ENCODE results near the gene UTS2.
A peak's percentile ranks its signal among the peaks of the same experiment; 100 is the strongest.

The UTS2 gene

DNA sequence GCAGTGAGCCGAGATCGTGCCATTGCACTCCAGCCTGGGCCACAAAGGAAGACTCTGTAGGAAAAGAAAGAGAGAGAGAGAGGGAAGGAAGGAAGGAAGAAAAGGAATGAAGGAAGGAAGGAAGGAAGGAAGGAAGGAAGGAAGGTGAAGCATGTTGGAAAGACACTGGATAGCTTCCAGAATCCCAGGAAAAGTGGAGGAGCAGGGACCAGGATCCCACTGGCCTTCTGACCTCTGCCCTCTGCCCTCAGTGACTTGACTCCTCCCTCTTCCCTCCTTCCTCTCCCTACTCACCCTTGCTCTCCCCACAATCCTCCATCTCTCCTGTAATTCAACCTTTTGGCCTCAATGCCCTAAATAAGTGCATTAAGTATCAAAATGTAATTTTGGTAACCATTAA lies 4.1 kb upstream of the UTS2 start:
- no CpG with 5 or more reads among the region's 2 CpGs for WGBS, 2 donors (ENCODE audit: extremely low coverage in 2 of 2, insufficient read length in 2 of 2, insufficient replicate concordance in 1 of 2)
- Histone ChIP-seq H2AK5ac (ENCODE audit: low read depth, low read length) (no peak overlapping the region), H3K79me1 (ENCODE audit: low read depth, low read length) (no peaks in the 10 kb centered on the region), H3K18ac (ENCODE audit: low read length) (no peak overlapping the region), H3K4me1 (ENCODE audit: control insufficient read depth in 2 of 2, insufficient read depth in 1 of 2, low read depth in 1 of 2, low read length in 2 of 2) (no peaks in the 10 kb centered on the region), H3K36me3 (replicated peaks in 1 of 2; ENCODE audit: control insufficient read depth in 2 of 2, insufficient read depth in 2 of 2, low read length in 2 of 2) (no peaks in the 10 kb centered on the region), H3K14ac (ENCODE audit: low read length) (no peak overlapping the region), H3K23ac (ENCODE audit: low read depth, low read length, poor library complexity) (no peak overlapping the region), H2BK15ac (ENCODE audit: low read length) (no peak overlapping the region), H2AFZ (ENCODE audit: low read length) (no peak overlapping the region), H3K27me3 (ENCODE audit: control insufficient read depth in 3 of 3, insufficient read depth in 3 of 3, low read depth in 1 of 3, low read length in 3 of 3) (no peaks in the 10 kb centered on the region), H3K9ac (ENCODE audit: low read depth, low read length, poor library complexity) (no peak overlapping the region), H3K9me3 (replicated peaks in 1 of 2; ENCODE audit: control insufficient read depth in 2 of 2, insufficient read depth in 1 of 2, low read depth in 1 of 2, low read length in 2 of 2) (no peaks in the 10 kb centered on the region), H4K8ac (ENCODE audit: low read depth, low read length) (no peak overlapping the region), H3K4me3 (ENCODE audit: low read length in 2 of 2) (no peak overlapping the region), H3K4ac (ENCODE audit: low read length) (no peak overlapping the region), H2BK5ac (ENCODE audit: low read length) (no peak overlapping the region), H3K4me2 (ENCODE audit: insufficient read depth, low read length, poor library complexity, severe bottlenecking) (no peak overlapping the region), H4K91ac (ENCODE audit: low read depth, low read length, poor library complexity) (no peak overlapping the region), H3K27ac (replicated peaks; ENCODE audit: low read length) (no peak overlapping the region), H2BK12ac (ENCODE audit: low read length) (no peak overlapping the region), H2BK120ac (ENCODE audit: low read depth, low read length) (no peak overlapping the region)
- no peak for DNase-seq (ENCODE audit: low spot score)

- Histone ChIP-seq H4K91ac (ENCODE audit: low read depth, low read length, poor library complexity) (no peak overlapping the region), H3K4ac (ENCODE audit: low read length) (no peak overlapping the region), H4K8ac (ENCODE audit: low read depth, low read length) (no peak overlapping the region), H3K79me1 (ENCODE audit: low read depth, low read length) (no peaks in the 10 kb centered on the region), H3K4me2 (ENCODE audit: insufficient read depth, low read length, poor library complexity, severe bottlenecking) (no peak overlapping the region), H3K18ac (ENCODE audit: low read length) (no peak overlapping the region), H3K27ac (replicated peaks; ENCODE audit: low read length) (no peak overlapping the region), H3K23ac (ENCODE audit: low read depth, low read length, poor library complexity) (no peak overlapping the region), H3K9ac (ENCODE audit: low read depth, low read length, poor library complexity) (no peak overlapping the region), H3K36me3 (replicated peaks in 1 of 2; ENCODE audit: control insufficient read depth in 2 of 2, insufficient read depth in 2 of 2, low read length in 2 of 2) (no peaks in the 10 kb centered on the region), H3K4me1 (ENCODE audit: control insufficient read depth in 2 of 2, insufficient read depth in 1 of 2, low read depth in 1 of 2, low read length in 2 of 2) (no peaks in the 10 kb centered on the region), H2AFZ (ENCODE audit: low read length) (peak overlapping the region; percentile 13), H3K27me3 (ENCODE audit: control insufficient read depth in 3 of 3, insufficient read depth in 3 of 3, low read depth in 1 of 3, low read length in 3 of 3) (no peaks in the 10 kb centered on the region), H2BK15ac (ENCODE audit: low read length) (no peak overlapping the region), H2BK5ac (ENCODE audit: low read length) (no peak overlapping the region), H3K14ac (ENCODE audit: low read length) (peak overlapping the region; percentile 56), H3K4me3 (ENCODE audit: low read length in 2 of 2) (no peak overlapping the region), H2AK5ac (ENCODE audit: low read depth, low read length) (no peak overlapping the region), H2BK12ac (ENCODE audit: low read length) (no peak overlapping the region), H3K9me3 (replicated peaks in 1 of 2; ENCODE audit: control insufficient read depth in 2 of 2, insufficient read depth in 1 of 2, low read depth in 1 of 2, low read length in 2 of 2) (no peaks in the 10 kb centered on the region), H2BK120ac (ENCODE audit: low read depth, low read length) (no peak overlapping the region)
- no CpG with 5 or more reads among the region's 15 CpGs for WGBS, 2 donors (ENCODE audit: extremely low coverage in 2 of 2, insufficient read length in 2 of 2, insufficient replicate concordance in 1 of 2)
- DNase-seq (ENCODE audit: low spot score), result no peak
Observed at GRCh38 chr1:7856345-7856744, 3.5 kb upstream of the UTS2 start.

DNA sequence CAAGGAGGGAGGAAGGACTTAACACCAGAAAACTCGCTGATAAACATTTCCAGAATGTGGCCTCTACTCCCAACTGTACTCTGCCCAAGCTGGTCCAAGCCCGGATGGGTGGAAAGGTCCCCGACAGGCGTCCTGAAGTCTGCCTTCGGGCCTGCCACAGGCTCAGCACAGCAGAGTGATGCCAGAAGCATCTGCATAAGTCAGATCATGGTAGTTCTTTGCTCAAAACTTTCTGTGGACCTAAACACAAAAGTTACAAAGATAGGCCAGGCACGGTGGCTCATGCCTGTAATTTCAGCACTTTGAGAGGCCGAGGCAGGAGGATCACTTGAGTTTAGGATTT lies 790 bp upstream of the UTS2 start:
- Histone ChIP-seq H2BK5ac (ENCODE audit: low read length) (no peak overlapping the region), H3K4me1 (ENCODE audit: control insufficient read depth in 2 of 2, insufficient read depth in 1 of 2, low read depth in 1 of 2, low read length in 2 of 2) (no peaks in the 10 kb centered on the region), H3K23ac (ENCODE audit: low read depth, low read length, poor library complexity) (no peak overlapping the region), H3K27ac (replicated peaks; ENCODE audit: low read length) (no peak overlapping the region), H3K27me3 (ENCODE audit: control insufficient read depth in 3 of 3, insufficient read depth in 3 of 3, low read depth in 1 of 3, low read length in 3 of 3) (no peaks in the 10 kb centered on the region), H4K91ac (ENCODE audit: low read depth, low read length, poor library complexity) (no peak overlapping the region), H3K9me3 (replicated peaks in 1 of 2; ENCODE audit: control insufficient read depth in 2 of 2, insufficient read depth in 1 of 2, low read depth in 1 of 2, low read length in 2 of 2) (no peaks in the 10 kb centered on the region), H2BK12ac (ENCODE audit: low read length) (no peak overlapping the region), H3K4ac (ENCODE audit: low read length) (no peak overlapping the region), H3K79me1 (ENCODE audit: low read depth, low read length) (no peaks in the 10 kb centered on the region), H3K14ac (ENCODE audit: low read length) (no peak overlapping the region), H3K9ac (ENCODE audit: low read depth, low read length, poor library complexity) (no peak overlapping the region), H2AFZ (ENCODE audit: low read length) (no peak overlapping the region), H4K8ac (ENCODE audit: low read depth, low read length) (peak overlapping the region; percentile 43), H3K18ac (ENCODE audit: low read length) (no peak overlapping the region), H2BK120ac (ENCODE audit: low read depth, low read length) (no peak overlapping the region), H3K36me3 (replicated peaks in 1 of 2; ENCODE audit: control insufficient read depth in 2 of 2, insufficient read depth in 2 of 2, low read length in 2 of 2) (no peaks in the 10 kb centered on the region), H3K4me2 (ENCODE audit: insufficient read depth, low read length, poor library complexity, severe bottlenecking) (no peak overlapping the region), H2AK5ac (ENCODE audit: low read depth, low read length) (no peak overlapping the region), H2BK15ac (ENCODE audit: low read length) (no peak overlapping the region), H3K4me3 (ENCODE audit: low read length in 2 of 2) (no peak overlapping the region)
- WGBS, 2 donors (ENCODE audit: extremely low coverage in 2 of 2, insufficient read length in 2 of 2, insufficient replicate concordance in 1 of 2), result no CpG with 5 or more reads among the region's 7 CpGs
- DNase-seq (ENCODE audit: low spot score), result no peak

- WGBS, 2 donors (ENCODE audit: extremely low coverage in 2 of 2, insufficient read length in 2 of 2, insufficient replicate concordance in 1 of 2), result no CpG with 5 or more reads among the region's 15 CpGs
Observed at GRCh38 chr1:7850786-7851185, 2.1 kb downstream of the UTS2 start.

More at GRCh38 chr1:7850786-7851185, 2.1 kb downstream of the UTS2 start:
- Histone ChIP-seq H4K8ac (ENCODE audit: low read depth, low read length) (no peak overlapping the region), H3K4me1 (ENCODE audit: control insufficient read depth in 2 of 2, insufficient read depth in 1 of 2, low read depth in 1 of 2, low read length in 2 of 2) (no peaks in the 10 kb centered on the region), H3K14ac (ENCODE audit: low read length) (no peak overlapping the region), H3K27me3 (ENCODE audit: control insufficient read depth in 3 of 3, insufficient read depth in 3 of 3, low read depth in 1 of 3, low read length in 3 of 3) (no peaks in the 10 kb centered on the region), H3K4ac (ENCODE audit: low read length) (no peak overlapping the region), H3K23ac (ENCODE audit: low read depth, low read length, poor library complexity) (no peak overlapping the region), H3K79me1 (ENCODE audit: low read depth, low read length) (no peaks in the 10 kb centered on the region), H2AK5ac (ENCODE audit: low read depth, low read length) (no peak overlapping the region), H3K9me3 (replicated peaks in 1 of 2; ENCODE audit: control insufficient read depth in 2 of 2, insufficient read depth in 1 of 2, low read depth in 1 of 2, low read length in 2 of 2) (no peaks in the 10 kb centered on the region), H4K91ac (ENCODE audit: low read depth, low read length, poor library complexity) (no peak overlapping the region), H3K9ac (ENCODE audit: low read depth, low read length, poor library complexity) (no peak overlapping the region), H3K4me3 (ENCODE audit: low read length in 2 of 2) (no peak overlapping the region), H3K18ac (ENCODE audit: low read length) (no peak overlapping the region), H2BK15ac (ENCODE audit: low read length) (no peak overlapping the region), H2BK5ac (ENCODE audit: low read length) (no peak overlapping the region), H3K4me2 (ENCODE audit: insufficient read depth, low read length, poor library complexity, severe bottlenecking) (no peak overlapping the region), H2BK12ac (ENCODE audit: low read length) (no peak overlapping the region), H3K36me3 (replicated peaks in 1 of 2; ENCODE audit: control insufficient read depth in 2 of 2, insufficient read depth in 2 of 2, low read length in 2 of 2) (no peaks in the 10 kb centered on the region), H2AFZ (ENCODE audit: low read length) (no peak overlapping the region), H2BK120ac (ENCODE audit: low read depth, low read length) (no peak overlapping the region), H3K27ac (replicated peaks; ENCODE audit: low read length) (no peak overlapping the region)
- DNase-seq (ENCODE audit: low spot score), result no peak
